Glomerular visceral epithelial cell (primary cell): Measurements from ENCODE around the gene RBM42.

Experiments used
- DNase-seq: peaks from one replicate; pipeline ENCODE4 v3.0.0-alpha.2; 2016; ENCODE audit errors: extremely low spot score

RBM42 gene

DNA sequence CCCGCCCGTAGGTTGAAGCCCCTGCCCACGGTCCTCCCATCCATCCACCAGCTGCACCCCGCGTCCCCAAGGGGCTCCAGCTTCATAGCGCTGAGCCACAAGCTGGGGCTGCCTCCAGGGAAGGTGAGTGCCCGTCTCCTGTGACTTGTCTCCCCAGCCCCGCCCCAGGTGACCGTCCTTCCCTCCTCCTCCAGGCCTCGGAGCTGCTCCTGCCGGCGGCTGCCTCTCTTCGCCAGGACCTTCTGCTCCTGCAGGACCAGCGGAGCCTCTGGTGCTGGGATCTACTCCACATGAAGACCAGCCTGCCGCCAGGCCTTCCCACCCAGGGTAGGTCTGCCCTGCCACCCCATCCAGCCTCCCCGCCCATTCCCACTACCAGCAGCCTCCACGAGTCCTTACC, 8.8 kb upstream of the RBM42 start:
- no peak for DNase-seq

DNA sequence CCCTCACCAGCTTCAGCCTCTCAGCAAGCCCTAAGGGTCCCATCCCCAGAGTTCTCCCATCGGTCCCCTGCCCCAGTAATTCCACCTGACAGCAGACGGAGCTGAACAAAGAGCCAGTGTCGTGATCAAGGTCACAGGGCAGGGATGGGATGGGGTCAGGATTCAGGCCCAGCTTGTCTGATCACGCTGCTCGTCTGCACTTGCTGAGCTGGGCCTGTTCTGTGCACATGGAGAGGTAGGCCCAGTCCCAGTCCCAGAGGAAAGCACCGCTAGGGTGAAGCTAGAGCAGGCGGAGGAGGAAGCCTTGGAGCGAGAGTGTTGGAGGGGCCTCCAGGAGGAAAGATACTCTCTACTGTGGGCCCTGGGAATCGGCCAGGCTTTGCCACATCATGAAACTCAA, 7.1 kb upstream of the RBM42 start:
- DNase-seq = no peak

DNA sequence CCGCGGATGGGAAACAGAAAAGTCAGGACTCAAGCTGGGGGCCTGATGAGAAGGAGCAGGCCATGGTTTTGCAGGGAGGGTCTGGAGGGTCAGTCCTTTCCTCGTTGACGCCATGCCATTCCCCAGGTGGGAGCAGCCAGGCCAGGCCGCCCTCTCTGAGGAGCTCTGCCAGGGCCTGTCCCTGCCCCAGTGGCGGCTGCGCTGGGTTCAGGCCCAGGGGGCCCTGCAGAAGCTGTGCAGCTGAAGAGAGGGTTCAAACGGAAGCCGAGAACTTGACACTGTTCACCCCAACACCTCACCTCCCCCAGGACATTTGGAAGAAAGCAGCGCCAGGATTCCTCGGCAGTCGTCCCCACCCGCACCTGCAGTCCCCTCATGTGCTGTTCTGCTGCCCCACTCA, 6.1 kb upstream of the RBM42 start:
- DNase-seq = no peak

DNA sequence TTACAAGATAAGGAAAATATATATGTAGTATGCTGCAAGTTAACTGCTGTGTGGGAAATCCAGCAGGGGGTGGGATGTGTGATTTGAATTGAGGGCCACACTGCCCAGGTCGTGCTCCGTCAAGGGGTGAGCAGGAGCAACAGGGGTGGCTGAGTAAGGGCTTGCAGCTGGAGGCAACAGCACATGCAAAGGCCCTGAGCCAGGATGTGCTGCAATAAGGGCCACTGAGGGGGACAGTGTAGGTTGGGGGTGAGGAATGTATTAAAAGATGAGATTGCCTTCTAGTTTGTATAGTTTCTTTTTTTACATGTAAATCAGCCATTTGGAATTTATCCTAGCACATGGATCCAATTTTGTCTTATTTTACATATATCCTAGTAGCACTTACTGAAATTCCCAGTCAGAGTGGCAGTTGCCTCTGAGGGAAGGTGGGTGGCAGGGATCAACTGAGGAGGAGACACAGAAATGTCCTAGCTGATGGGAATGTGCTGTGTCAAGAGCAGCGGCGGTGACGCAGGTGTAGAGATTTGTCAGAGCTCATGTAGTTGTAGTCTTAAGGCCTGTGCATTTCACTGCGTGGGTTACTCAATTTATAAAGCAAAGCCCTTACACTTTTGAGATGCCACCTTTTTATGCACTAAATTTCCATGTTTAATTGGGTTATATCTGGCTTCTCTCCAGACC, 5.4 kb upstream of the RBM42 start:
- no peak for DNase-seq

DNA sequence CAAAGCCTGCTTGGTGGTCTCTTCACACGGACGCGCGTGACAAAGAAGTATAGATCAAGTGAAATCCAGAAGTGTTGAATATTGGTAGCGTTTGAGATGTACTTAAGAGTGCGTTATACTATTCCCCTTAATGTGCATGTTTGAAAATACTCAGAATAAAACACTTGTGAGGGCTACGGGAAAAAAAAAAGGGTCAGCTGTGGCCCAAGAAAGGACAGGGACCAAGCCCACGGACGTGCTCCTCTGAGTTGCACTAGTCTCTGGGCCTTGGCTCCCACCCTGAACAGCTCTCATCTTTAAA, 622 bp upstream of the RBM42 start:
- no peak for DNase-seq

DNA sequence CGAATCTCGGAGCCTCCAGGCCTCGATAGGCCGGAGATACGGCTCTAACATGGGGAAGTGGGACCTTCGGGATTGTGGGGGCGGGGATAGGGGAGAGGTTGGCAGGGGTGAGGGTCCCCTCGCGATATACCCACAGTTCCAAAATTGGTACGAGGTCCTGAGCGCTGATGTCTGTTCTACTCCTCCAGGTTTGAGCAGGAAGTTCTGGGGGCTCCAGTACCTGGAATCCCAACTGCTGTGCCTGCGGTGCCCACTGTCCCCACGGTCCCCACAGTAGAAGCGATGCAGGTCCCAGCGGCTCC, 447 bp downstream of the RBM42 start:
- no peak for DNase-seq

DNA sequence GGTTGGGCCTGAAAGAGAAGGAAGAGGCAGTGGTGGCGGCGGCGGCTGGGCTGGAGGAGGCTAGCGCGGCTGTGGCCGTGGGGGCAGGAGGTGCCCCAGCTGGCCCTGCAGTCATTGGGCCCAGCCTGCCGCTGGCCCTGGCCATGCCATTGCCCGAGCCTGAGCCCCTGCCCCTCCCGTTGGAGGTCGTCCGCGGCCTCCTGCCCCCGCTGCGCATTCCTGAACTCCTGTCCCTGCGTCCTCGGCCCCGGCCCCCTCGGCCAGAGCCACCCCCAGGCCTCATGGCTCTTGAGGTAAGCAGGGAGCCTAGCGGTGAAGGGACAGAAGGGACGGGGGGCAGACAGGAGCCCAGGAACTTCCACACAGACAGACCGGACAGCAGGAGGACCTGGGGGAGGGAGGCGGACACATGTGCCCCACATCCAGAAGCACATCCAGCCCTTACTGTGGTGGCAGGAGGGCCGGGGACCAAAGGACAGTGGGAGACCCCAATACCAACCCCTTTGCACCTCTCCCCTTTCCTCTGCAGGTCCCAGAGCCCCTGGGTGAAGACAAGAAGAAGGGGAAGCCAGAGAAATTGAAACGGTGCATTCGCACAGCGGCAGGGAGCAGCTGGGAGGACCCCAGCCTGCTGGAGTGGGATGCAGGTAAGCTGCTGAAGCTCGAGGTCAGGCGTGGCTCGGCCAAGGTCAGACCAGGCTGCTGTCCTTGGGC, 5.0 kb downstream of the RBM42 start:
- DNase-seq = no peak

DNA sequence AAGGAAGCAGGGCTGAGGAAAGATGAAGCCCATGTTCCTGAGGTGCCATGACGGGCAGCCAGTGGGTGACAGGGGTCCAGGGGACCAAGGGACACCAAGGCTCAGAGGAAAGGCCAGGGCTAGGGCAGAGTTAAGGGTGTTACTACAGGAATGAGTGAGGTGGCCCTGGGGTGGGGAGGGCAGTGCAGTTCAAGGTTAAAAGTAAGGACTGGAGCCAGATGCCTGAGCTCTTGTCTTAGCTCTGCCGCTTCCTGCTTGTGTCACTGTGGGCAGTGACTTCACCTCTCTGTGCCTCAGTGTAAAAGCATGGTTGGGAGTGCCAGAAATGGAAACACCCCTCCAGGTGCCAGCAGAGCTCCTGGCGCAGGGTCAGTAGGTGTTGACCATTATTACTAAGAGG, 7.8 kb downstream of the RBM42 start:
- no peak for DNase-seq

DNA sequence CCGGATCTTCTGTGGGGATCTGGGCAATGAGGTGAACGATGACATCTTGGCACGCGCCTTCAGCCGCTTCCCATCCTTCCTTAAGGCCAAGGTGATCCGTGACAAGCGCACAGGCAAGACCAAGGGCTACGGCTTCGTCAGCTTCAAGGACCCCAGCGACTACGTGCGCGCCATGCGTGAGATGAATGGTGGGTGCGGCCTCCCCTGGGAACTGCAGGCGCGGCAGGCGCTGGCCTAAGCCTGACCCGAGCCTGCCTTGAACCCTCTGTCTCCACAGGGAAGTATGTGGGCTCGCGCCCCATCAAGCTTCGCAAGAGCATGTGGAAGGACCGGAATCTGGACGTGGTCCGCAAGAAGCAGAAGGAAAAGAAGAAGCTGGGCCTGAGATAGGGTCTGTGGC, 8.3 kb downstream of the RBM42 start:
- DNase-seq = no peak

DNA sequence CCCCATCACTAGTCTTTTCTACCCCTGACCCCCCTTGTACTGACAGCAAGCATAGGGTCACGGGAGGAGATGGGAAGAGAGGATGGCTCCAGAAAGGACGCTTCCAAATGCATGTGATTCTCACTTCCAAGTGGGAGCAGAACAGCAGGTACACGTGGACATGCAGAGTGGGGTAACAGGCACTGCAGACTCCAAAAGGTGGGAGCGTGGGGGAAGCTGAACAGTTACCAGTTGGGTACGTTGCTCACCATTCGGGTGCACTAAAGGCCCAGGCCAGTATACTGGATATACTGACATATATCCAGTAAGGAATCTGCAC, 10.4 kb downstream of the RBM42 start:
- no peak for DNase-seq

DNA sequence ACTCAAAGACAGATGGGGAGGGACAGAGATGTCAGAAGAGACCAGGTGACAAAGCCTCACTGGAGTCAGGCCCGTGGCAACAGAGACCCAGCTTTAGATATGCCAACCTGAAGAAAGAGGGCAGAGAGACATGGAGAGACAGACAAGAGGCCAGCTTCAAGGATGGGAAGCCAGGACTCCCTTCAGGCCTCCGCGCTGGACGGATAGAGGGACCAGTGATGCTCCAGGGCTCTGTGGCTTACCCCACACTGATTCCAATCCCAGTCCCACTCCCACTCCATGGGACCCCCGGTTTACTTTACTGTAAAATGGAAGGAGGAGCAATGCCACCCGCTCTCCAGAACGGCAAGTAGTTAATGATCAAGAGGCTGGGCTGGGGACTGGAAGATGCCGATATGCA, 11.0 kb downstream of the RBM42 start:
- no peak for DNase-seq

DNA sequence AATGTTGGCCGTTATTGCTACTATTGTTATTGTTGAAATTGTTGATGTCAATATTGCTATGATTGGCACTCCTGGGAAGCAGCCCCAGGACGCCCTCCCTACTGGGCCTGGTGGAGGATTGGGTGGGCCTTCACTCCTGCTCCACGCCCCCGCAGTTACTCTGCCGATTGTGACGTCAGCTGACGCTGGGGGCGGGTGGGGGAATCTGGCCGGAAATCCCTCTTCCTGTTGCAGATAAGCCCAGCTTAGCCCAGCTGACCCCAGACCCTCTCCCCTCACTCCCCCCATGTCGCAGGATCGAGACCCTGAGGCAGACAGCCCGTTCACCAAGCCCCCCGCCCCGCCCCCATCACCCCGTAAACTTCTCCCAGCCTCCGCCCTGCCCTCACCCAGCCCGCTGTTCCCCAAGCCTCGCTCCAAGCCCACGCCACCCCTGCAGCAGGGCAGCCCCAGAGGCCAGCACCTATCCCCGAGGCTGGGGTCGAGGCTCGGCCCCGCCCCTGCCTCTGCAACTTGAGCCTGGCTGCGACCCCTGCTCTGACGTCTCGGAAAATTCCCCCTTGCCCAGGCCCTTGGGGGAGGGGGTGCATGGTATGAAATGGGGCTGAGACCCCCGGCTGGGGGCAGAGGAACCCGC, 12.8 kb downstream of the RBM42 start, which contains the start of gene ETV2:
ETV2 (plus strand) TSS at position 231 of the 637 bp plus-strand sequence. CDS start 716 bp downstream, outside the sequence.
- no peak for DNase-seq

DNA sequence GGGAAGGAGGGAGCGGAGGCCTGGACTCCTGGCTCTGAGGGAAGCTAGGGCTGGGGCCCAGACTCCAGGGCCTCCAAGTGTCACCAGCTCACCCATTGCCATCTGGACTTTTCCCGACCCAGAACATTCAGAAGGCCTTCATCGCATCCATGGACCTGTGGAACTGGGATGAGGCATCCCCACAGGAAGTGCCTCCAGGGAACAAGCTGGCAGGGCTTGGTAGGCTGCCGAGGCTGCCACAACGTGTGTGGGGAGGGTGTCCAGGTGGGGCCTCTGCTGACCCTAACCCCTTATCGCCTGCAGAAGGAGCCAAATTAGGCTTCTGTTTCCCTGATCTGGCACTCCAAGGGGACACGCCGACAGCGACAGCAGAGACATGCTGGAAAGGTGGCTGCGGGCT, 13.5 kb downstream of the RBM42 start:
- DNase-seq = no peak

DNA sequence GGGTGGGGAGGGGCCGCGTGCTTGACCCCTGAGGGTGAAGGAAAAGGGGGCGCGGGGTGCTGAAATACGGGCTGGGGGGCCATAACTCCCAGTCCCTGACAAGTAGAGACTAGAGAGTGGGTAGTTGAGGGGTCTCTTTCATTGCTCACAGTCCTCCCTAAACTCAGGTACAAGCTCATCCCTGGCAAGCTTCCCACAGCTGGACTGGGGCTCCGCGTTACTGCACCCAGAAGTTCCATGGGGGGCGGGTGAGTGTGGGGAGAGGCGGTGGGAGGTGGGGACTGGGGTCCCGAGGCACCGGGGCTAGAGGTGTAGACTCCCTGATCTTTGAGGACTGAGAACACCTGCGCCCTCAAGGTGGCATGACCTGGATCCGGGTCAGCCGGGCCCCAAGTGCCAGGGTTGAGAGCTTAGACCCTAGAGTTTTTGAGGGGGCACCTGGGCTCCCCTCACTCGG, 14.0 kb downstream of the RBM42 start:
- no peak for DNase-seq

DNA sequence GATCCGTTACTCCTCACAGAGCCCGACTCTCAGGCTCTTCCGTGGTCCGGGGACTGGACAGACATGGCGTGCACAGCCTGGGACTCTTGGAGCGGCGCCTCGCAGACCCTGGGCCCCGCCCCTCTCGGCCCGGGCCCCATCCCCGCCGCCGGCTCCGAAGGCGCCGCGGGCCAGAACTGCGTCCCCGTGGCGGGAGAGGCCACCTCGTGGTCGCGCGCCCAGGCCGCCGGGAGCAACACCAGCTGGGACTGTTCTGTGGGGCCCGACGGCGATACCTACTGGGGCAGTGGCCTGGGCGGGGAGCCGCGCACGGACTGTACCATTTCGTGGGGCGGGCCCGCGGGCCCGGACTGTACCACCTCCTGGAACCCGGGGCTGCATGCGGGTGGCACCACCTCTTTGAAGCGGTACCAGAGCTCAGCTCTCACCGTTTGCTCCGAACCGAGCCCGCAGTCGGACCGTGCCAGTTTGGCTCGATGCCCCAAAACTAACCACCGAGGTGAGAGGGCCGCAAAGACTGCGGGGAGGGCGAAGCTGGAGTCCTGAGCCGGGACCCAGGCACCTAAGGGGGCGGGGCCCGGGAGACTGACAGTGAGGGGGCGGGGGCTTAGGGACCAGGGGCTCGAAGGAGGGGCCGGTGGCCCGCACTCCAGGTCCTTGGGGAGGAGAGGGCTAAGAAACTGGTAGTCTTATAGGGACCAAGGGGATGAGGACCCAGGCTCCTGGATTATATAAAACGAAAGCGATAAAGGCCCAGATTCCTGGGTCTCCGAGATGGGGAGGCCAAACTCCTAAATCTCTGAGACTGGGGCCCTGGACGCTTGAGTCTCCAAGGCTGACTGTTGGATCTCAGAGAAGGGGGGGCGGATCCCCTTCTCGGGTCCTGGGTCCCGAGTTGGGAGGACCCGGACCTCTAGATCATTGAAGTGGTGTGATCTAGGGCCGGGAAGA, 14.7 kb downstream of the RBM42 start:
- DNase-seq = peak; percentile 82

DNA sequence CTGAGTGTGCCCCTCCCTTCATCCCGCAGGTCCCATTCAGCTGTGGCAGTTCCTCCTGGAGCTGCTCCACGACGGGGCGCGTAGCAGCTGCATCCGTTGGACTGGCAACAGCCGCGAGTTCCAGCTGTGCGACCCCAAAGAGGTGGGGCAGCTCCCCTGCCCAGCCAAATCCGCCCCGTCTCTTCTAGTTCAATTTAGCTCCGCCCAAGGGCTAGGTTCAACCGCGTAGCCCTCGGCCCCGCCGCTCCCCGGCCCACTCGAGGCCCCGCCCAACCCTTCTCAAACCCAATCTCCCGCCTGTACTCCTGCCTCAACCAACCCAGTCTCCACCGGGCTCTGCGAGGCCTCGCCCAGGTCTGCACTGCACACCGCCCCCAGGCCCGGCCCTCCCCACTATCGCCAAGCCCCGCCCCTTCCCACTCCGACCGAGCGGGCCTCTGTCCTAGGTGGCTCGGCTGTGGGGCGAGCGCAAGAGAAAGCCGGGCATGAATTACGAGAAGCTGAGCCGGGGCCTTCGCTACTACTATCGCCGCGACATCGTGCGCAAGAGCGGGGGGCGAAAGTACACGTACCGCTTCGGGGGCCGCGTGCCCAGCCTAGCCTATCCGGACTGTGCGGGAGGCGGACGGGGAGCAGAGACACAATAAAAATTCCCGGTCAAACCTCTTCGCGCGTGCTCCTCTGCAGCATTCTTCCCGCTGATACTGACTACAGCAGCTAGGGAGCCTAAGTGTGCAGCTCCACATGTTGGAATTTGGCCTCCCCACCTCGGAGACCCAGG, 15.6 kb downstream of the RBM42 start:
- peak; percentile 94 for DNase-seq

DNA sequence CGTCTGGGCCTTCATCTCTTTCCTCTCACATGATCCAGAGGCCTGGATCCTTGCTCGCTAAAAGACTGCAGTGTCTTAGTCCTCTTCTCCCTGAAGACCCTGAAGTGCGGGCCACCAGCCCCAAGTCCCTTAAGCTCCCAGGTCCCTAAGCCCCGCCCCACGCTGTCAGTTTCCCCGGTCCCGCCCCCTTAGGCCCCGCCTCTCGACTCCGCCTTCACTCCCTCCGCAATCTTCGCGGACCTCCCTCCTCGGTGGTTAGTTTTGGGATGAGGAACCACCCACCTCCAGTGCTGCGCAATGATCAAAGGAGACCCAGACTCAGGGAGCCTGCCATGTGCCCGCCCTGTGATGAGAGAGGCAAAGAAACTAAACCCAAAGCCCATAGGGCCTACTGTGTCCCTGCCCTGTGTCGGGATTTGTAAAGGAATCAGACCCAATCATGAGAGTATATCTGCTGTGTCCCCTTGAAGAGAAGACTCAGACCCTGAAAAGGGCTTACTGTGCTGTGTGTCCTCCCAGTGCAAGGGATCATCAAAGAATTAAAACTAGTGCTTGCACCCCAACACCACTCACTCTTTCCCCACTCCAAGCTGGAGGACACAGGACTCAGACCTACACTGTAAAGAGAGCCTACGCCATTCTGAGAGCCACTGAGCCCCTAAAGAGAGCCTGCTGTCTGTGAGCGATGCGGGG, 16.3 kb downstream of the RBM42 start:
- no peak for DNase-seq

DNA sequence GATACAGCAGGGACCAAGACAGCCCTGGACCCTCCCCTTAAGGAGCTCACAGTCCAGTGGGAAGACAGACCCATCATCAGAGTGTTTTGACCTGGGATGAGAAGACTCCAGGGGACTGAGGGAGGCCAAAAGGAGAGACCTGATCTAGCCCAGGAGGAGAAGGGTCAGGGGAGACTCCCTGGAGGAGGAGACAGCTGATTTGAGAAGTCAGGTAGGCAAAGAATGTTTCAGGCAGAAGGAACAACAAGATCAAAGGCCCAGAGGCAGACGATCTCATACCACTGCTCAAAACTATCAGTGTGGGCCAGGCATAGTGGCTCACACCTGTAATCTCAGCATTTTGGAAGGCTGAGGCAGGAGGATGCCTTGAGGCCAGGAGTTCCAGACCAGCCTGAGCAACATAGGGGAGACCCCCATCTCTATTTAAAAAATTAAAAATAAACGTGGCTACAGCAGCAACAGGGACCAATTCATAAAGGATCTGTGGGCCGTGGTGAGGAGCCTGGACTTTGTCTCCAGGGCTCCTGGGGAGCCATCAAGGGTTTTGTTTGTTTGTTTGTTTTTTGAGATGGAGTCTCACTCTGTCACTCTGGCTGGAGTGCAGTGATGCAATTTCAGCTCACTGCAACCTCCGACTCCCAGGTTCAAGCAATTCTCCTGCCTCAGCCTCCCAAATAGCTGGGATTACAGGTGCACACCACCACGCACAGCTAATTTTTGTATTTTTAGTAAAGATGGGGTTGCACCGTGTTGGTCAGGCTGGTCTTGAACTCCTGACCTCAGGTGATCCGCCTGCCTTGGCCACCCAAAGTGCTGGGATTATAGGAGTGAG, 17.1 kb downstream of the RBM42 start:
- DNase-seq = no peak

DNA sequence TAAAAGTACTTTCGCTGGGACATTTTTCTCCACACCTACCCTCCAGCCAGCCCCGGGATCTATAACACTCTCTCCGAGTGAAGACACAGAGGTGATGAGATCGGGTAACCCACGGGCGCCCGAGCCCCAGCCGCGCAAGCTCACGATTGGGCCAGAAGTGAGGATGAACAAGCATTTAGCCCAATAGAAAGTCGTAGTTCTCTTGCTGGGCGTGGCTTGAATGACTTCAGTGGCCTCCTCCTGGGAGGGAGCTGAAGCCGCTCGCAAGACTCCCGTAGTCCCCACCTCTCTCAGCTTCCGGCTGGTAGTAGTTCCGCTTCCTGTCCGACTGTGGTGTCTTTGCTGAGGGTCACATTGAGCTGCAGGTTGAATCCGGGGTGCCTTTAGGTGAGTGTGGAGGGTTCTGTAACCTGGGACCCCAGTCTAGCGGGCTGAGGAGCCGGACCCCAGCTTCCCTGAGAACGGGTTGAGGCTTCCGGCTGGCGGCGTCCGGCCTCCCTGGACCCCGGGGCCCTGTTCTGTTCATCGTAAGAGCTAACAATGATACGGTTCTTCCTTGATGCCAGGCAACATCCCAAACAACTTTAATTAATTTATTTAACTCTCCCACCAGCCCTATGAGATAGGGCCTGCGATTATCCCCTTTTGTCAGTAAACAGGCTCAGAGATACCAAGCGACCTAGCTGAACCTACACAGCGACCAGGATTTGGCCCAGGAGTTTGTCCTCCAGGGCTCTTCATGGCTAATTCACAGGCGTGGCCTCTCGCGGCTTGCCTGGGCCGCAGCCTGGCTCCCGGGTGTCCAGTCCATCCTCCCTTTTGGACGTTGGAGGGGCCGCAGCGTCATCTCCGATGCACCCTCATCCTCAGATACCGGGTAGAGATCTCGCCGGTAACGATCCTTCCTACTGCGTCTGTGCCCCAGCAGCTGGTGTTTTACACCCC, 19.5 kb downstream of the RBM42 start, which contains the start of gene COX6B1:
COX6B1 (plus strand) TSS at position 307 of the 945 bp plus-strand sequence. CDS start 2,921 bp downstream, outside the sequence.
- DNase-seq = peak; percentile 97
